IPS-18c (cell line): ENCODE data around the gene RNF146.
"Not testable (repeated sequence)": the region's sequence is repeated elsewhere in the genome, so short reads cannot be mapped to it uniquely, and the experiment has no call there.

Source experiments
- H3K4me3 ChIP-seq: 2 replicates; pipeline ENCODE4 v1.7.0; 2013; ENCODE audit warnings: low read depth, mild to moderate bottlenecking, low read length, moderate library complexity; ENCODE audit not compliant: insufficient read depth
- H3K9me3 ChIP-seq: one replicate; pipeline ENCODE4 v1.6.1; 2013; ENCODE audit warnings: mild to moderate bottlenecking, low read length, moderate library complexity; ENCODE audit not compliant: control insufficient read depth, insufficient read depth

The RNF146 gene

GRCh38 chr6:127317388-127318128 lies 50.9 kb downstream of the RNF146 start:
- no peak overlapping the region for H3K4me3 ChIP-seq
- H3K9me3 ChIP-seq = no peaks in the 10 kb centered on the region

- no peaks in the 10 kb centered on the region for H3K9me3 ChIP-seq
- no peak overlapping the region for H3K4me3 ChIP-seq
Measured at GRCh38 chr6:127319686-127320085, 53.0 kb downstream of the RNF146 start.

GRCh38 chr6:127328043-127328609 lies 61.5 kb downstream of the RNF146 start:
- no peaks in the 10 kb centered on the region for H3K9me3 ChIP-seq
- H3K4me3 ChIP-seq = no peak overlapping the region

GRCh38 chr6:127331256-127331655 lies 64.6 kb downstream of the RNF146 start:
- H3K9me3 ChIP-seq, H3K4me3 ChIP-seq: not testable (repeated sequence)

- no peaks in the 10 kb centered on the region for H3K9me3 ChIP-seq
- no peak overlapping the region for H3K4me3 ChIP-seq
Measured at GRCh38 chr6:127332383-127332961, 65.8 kb downstream of the RNF146 start.
